HG02642 (cell line): ENCODE data around the gene BDH1.

Experiments
- ATAC-seq: cut with Tn5 transposase; IDR thresholded peaks from one replicate; pipeline ENCODE4 v1.9.1; 2021; ENCODE audit warnings: mild to moderate bottlenecking; ENCODE audit not compliant: unreplicated experiment, poor library complexity

BDH1 gene

DNA sequence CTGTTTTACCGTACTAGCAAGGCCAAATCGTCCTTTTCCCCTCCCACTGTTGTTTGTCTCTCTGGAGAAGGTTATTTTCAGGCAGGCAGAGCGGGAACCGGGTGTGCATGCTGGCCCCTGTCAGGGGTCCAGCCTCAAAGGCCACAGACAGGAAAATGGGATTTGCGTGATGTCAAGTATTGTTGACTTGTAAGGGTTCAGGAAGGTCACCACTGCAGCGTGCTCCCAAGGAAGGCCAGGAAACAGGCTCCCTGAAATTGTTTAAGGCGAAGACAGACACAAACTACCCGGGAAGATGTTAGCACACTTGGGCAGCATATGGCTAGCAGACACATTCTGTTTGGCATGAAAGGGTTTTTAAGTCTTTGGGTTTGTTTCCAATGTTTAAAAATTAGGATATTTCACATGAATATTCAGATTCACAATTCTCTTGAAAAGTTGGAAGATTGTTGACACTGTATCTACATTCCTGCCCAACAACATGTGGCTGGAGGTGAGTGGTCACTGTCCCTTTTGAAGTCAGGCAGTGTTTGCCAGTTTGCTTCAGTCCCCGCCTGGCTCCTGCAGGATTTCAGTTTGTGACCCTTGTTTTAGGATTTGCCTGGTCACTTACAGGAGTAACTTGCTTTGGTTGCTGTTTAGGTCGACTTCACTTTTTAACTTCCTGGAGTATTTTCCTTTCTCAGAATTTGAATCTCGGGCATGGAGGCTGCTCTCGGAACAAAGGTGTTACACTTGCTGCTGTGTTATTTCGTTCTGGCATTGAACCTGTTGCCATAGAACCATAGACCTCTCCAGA, 90.4 kb downstream of the BDH1 start:
- no peak for ATAC-seq

DNA sequence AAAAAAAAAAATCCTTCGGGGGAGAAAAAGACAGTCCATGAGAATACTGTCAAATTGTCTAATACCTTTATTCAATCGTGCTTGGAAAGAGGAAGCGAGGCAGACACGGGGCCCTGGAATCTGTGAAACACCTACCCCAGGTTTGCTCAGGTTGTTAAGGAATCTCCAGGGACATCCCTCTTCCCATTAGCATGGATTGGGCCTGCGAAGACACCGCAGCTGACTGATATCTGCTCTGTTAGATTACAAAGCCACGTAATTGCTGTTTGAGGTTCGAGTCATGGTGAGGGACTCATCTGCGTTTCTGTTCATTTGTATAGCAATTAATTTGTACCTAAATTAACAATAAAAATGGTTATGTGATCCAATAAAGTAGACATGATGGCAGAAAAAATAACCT, 91.0 kb downstream of the BDH1 start:
- no peak for ATAC-seq

DNA sequence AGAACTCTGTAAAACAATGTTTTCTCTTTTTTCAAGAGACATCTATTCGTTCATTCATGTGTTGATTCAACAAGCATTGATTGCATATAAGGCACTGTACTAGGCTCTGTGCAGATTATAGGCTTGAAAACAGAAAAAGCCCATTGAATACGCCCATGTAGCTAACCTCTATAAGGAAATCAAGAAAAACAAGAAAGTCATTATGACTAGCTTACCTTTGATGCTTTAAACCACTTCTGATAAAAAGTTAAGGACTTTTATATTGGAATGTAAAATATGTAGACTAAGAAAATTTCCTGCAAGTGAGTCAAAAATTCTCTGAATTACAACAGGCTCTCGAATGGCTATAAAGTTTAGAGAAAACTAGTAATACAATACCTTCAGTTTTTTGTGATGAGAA, 92.5 kb downstream of the BDH1 start:
- ATAC-seq: no peak

DNA sequence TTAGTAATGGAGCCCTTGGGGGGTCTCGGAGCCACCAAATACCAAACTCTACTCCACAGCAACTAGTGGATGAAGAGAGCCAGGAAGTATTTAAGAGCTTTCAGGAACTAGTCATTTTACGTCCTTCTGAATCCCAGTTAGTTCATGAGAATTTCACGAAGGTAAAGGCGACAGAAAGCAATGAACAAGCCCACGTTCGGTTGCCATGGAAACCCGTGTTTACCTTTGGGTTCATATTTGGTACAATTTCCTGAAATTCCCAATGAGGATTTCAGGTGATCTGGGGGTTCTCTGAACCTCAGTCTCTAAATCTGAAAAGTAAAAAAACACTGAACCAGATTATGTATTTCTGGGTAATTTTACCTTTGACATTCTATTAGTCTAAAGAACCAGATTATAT, 93.0 kb downstream of the BDH1 start:
- ATAC-seq: no peak

DNA sequence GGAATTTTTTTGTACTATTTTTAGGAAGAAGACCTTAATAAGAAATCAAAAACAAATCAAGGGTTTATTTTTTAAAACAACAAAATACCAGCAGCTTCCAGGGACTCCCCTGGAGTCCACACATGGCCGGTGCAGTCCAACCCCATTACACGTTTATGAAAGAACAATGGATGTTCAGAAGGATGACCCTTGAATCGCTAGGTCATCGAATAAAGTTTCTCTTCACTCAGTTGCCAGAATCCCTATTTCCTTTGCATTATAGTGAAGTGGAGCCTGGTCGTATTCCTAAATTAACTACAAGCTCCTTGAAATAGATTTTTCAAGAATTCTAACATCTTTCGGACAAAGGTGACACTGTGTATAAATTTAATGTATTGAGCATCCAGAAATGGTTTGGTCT, 95.1 kb downstream of the BDH1 start:
- no peak for ATAC-seq

DNA sequence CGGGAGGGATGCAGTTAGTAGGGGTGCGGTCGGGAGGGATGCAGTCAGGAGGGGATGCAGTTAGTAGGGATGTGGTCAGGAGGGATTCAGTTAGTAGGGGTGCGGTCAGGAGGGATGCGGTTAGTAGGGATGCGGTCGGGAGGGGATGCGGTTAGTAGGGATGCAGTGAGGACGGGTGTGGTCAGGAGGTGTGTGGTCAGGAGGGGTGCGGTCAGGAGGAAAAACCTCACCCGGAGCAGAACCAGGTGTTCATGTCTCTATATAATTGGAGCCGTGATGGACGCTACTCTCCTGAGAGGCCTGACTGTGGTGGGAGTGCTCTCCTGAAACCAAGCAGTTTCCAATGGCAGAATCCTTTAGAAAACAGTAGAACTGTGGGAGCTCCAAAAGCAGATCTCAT, 95.8 kb downstream of the BDH1 start:
- no peak for ATAC-seq
